NCI-H2029 (cell line): ENCODE data around the gene DNAJB1.

Experiments
- DNase-seq: peaks from one replicate; lab custom pipeline; 2025; lab: John Stamatoyannopoulos, UW

DNAJB1 gene

GRCh38 chr19:14495672-14496028 is 22.5 kb downstream of the DNAJB1 start:
- DNase-seq: no peak

DNA sequence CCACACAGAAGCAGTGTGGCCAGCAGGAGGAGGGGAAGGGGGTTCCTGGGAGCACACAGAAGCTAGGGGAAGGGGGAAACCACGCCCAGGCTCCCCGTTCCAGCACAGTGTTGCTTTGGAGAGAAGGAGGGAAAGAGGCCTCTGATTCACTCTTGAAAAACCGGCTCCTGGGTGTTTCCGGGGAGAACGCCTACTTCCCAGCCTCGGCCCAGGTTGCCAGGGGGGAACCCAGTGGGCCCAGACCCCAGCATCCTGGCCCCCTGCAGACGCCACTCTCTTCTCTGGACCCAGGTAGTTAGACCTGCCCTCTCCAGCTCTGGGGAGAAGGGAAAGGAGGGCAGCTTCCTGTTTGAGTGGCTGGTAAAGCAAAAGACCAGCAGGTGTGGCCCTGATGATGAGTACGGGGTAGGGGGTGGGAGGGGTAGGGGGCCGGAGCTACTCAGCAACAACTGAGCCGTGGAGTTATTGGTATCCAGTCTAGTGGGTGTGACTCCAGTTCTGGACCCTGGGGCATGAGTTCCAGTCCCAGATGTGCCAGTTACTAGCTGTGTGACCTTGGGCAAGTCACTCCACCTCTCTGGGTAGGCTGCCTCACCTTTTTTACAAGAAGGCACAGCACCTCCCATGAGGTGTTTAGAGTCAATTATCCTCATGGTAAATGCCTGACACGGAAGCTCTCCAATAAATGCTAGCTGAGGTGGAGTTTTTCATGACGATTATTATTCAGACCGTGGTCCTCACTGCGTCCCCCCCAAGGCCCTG is 23.1 kb downstream of the DNAJB1 start:
- DNase-seq: no peak

GRCh38 chr19:14494411-14494810 is 23.8 kb downstream of the DNAJB1 start:
- DNase-seq: no peak

DNA sequence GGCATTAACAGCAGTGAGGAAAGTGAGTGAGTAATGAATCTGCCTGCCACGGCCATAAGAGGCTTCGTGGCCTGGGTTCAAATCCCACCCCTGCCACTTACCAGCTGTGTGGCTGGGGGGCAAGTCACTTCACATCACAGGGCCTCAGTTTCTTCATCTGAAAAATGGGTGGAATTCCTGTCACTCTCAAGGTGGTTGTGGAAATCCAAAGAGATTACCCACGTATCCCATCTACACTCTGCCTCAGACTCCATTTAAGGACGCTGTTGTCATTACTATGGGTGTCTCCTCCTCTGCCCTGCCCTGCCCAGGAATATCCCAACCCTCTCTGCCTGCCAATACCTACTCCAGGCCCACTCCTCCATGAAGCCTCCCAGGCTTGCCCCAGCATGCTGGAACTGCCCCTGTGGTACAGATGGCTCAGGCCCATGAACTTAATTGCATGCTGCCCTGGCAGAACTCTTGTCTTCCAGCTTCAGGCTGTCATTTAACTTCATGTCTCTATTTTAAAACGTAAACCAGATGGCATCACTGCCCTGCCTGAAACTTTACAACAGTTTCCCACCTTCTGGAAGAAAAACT is 25.4 kb downstream of the DNAJB1 start:
- no peak for DNase-seq

DNA sequence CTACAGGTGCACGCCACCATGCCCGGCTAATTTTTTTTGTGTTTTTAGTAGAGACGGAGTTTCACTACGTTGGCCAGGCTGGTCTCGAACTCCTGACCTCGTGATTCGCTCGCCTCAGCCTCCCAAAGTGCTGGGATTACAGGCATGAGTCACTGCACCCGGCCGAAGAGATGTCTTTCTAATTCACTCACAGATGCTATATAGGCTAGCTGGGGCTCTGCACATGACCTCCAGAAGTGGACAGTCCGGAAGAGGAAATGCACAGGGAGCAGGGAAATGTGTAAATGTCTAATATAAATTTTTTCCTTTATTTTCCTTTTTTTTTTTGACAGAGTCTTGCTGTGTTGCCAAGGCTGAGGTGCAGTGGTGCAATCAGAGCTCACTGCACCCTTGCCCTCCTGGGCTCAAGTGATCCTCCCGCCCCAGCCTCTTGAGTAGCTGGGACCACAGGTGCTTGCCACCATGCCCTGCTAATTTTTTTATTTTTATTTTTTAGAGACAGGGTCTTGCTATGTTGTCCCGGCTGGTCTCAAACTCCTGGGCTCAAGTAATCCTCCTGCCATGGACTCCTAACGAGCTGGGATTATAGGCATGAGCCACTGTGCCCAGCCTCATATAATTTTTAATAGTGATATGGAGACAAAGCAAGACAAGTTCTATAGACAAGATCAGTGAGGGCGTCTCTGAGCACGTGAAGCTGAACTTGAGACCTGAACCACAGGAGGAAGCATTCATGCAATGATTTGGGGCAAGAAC is 30.6 kb downstream of the DNAJB1 start:
- no peak for DNase-seq

DNA sequence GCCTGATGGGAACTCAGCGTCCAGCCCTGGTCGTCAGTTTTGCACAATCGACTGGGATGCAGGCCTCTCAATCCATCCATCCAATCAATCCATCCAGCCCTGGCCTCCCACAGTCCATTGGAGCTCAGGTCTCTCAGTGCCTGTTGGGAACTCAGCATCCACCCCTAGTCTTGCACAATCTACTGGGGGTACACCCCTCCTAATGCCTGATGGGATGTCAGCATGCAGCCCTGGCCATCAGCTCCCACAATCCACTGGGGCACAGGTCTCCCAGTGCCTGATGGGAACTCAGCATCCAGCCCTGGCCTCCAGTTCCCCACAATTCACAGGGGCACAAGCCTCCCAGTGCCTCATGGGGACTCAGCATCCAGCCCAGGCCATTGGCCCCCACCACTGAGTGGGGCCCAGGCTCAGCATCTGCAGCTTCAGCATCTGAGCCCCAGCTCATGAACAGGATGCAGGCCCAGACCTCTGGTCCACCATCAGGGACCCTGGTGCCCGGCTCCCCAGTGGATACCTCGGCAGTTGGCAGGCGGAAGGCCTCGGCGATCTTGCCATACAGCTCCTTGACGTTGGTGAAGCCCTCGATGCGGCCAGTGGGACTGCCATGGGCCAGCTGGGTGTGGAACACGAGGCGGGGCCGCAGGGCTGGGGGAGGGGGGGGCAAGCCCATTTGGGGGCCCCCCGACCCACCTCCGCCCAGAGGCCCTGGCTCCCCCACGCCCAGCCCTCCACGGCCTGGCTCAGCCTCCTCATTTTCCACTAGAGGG is 35.8 kb downstream of the DNAJB1 start:
- DNase-seq: no peak

DNA sequence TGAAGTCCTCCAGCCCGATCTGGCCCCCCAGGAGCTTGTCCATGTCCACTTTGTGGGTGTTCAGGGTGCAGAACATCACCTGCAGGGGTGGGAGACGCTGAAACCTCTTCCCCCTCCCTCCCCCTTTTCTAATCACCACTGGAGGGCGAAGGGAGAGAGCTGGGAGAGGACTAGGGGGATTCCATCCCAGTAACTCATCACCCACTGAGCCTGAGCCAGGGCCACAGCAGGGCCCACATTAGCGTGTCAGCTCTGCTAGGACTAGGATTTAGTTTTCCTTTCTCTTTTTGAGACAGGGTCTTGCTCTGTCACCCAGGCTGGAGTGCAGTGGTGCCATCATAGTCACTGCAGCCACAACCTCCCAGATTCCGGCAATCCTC is 37.5 kb downstream of the DNAJB1 start:
- DNase-seq: no peak

GRCh38 chr19:14479975-14480699 is 38.1 kb downstream of the DNAJB1 start:
- DNase-seq: peak; percentile 17

GRCh38 chr19:14479309-14479974 is 38.8 kb downstream of the DNAJB1 start:
- no peak for DNase-seq

- DNase-seq: no peak
Measured at GRCh38 chr19:14478113-14478545, 40.1 kb downstream of the DNAJB1 start.

DNA sequence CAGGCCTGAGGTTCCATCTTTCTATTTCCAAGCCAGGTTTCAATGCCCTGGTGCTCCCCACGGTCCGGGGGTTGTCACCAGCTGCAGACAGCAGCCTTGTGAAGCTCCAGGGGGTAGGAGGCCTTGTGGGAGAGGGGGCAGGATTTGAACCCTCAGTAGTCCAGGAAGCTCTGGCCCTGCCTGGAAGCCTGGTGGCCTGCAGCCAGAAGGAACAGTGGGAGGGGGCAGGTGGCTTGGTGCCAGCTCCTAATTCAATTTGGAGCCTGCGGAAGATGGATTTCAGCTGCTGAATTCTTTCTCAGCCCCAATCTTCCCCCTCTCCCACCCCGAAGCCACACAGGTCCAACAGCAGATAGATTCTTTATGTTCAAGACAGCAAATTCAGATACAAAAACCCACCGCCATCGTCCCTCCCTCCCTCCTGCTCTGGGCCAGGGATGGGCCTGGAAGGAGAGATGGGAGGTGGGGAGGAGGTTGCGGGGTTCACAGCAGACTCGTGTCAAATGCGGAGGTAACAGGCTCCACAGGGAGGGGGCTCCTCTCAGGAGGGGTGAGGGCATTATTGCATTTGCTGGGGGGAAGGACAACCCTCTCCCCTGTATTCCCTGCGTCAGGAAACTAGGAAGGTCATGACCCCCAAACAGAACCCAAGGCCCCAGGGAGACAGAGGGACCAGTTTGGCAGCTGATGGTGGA is 40.6 kb downstream of the DNAJB1 start:
- no peak for DNase-seq

- peak; percentile 36 for DNase-seq
Measured at GRCh38 chr19:14476673-14477401, 41.4 kb downstream of the DNAJB1 start.

DNA sequence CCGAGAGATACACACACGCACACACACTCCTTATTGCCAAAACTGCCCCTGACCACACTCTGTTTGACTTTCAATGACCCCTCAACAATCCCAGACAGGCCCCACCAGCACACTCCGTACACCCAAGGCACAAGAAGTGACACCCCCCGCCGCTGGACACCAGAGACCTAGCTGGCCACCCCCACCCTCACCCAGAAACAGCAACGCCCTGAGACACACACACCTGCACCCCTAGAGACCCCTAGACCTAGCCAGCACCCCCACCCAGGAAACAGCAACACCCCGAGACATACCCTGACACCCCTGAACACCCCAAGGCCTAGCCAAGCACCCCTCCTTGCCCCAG is 41.9 kb downstream of the DNAJB1 start:
- no peak for DNase-seq

DNA sequence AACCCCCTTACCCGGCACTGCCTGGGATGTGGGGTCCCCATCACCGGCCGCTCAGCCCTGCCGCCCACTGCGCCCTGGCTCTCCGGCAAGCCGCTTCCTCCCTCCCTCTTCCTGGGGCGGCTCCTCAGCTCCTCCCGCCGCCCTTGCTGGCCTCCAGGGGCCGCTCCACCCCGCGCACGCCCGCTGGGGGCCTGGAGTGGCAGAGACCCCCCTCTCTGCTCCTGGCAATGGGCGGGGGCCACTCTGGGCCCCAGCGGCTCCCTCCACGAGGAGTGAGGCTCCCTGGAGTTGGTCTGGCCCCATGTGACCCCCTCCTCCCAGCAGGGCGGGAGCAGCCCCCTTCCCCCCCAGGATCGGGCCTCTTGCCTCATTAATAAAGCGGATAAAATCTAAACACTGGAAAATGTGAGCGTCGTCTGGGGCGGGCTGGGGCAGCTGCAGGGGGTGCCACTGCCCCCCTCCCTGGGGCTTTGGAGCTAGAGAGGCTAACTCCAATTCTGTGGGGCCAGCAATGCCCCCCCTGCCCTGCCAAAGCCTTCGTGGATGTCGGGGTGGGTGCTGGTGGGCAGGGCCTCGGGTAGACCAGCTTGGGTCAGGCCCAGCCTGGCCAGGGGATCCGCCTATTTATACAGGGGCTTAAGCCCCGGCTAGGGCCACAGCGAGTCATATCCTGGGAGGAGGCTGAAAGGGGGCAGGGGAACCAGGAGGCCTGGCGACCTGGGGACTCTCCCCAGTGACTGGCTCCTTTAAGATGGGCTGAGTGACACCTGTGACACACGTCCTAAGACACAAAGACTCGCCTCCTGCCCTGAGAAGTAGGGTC is 42.7 kb downstream of the DNAJB1 start, which contains the start of gene PTGER1:
Gene PTGER1, minus strand, starts transcription at position 104 of the 823 bp plus-strand sequence. CDS start 1,034 bp downstream, outside the sequence.
- no peak for DNase-seq

- no peak for DNase-seq
Measured at GRCh38 chr19:14474827-14475226, 43.4 kb downstream of the DNAJB1 start.

GRCh38 chr19:14473978-14474578 is 44.1 kb downstream of the DNAJB1 start:
- no peak for DNase-seq

DNA sequence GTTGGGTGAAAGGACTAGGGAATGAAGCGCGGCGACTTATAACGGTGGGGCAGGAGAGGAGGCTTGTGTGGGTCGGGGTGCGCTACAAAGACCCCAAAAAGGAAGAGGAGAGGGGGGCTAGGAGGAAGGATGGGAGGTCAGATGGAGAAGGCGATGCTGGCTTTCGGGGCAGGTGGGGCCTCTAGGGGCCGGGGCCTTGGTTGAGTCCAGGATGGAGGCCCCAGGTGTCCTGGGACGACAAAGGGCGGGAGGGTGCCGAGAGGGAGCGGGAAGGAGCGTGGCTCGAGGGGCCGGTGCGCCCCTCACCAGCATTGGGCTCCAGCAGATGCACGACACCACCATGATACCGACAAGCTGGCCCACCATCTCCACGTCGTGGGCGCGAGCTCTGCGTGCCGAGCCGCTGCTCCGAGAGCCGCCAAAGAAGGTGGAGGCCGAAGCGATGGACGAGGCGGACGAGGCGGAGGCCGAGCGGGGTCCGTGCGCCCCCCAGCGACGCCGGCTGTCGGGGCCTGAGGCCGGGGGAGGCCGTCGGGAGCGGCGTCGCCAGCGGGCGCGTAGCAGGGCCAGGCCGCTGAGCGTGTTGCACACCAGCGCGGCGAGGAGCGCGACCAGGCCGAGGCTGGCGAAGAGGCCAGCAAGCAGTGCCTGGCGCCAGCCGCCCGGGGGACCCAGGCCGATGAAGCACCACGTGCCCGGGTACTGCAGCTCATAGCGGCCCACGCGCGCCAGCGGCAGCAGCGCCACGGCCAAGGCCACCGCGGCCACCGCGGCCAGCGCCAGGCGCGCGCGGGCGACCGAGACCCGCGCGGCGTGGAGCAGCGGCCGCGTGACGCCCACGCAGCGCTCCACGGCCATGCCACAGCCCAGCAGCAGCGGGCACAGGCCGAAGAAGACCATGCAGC is 44.9 kb downstream of the DNAJB1 start:
- no peak for DNase-seq
